Tibial nerve (tissue), 4 donors: ENCODE data around the gene HGFAC. TPM values are rescaled to one million over a fixed set of nuclear protein-coding genes. Genes with fewer than 3 reads are reported as not detected.
"Not testable (repeated sequence)": the region's sequence is repeated elsewhere in the genome, so short reads cannot be mapped to it uniquely, and the experiment has no call there.

ENCODE experiments used
- DNase-seq, 2 donors: peaks; one replicate each; pipeline ENCODE4 v3.0.0-alpha.2; 2019; ENCODE audit warnings: low spot score in 2 of 2
- H3K27ac ChIP-seq, 4 donors: fragments of 200-600 bp; sonication (generic) in 3 of 4; one replicate each; pipeline ENCODE4 v1.5.1; 2017 to 2019; ENCODE audit warnings: mild to moderate bottlenecking in 1 of 4
- H3K27me3 ChIP-seq, 2 donors: fragments of 200-600 bp; sonication (generic) in 1 of 2; one replicate each; pipeline versions ENCODE4 v1.5.1 to v1.6.0; 2017 to 2019
- H3K36me3 ChIP-seq, 3 donors: fragments of 200-600 bp; sonication (generic); one replicate each; pipeline ENCODE4 v1.5.1; 2018 to 2019
- H3K4me1 ChIP-seq, 4 donors: fragments of 200-600 bp; sonication (generic) in 3 of 4; one replicate each; pipeline ENCODE4 v1.5.1; 2017 to 2019
- H3K4me3 ChIP-seq, 4 donors: fragments of 200-600 bp; sonication (generic) in 3 of 4; one replicate each; pipeline ENCODE4 v1.5.1; 2017 to 2019; ENCODE audit warnings: mild to moderate bottlenecking in 1 of 4, moderate library complexity in 1 of 4
- H3K9me3 ChIP-seq, 4 donors: fragments of 200-600 bp; sonication (generic) in 3 of 4; one replicate each; pipeline ENCODE4 v1.5.1; 2017 to 2019
- EP300 ChIP-seq, 2 donors: sonication (generic); formaldehyde crosslinking; IDR thresholded peaks; one replicate each; pipeline ENCODE4 v1.6.1; 2017; ENCODE audit warnings: antibody characterized with exemption in 2 of 2, mild to moderate bottlenecking in 1 of 2
- POLR2A ChIP-seq, 2 donors: fragments of 450-650 bp; IDR thresholded peaks; one replicate each; pipeline ENCODE4 v1.6.1; 2017; ENCODE audit warnings: antibody characterized with exemption in 2 of 2, mild to moderate bottlenecking in 2 of 2, moderate library complexity in 2 of 2
- WGBS, 2 donors: methylation state at CpG; one replicate each; pipeline ENCODE4 v1.1.5; 2018; 5-methylcytosine and 5-hydroxymethylcytosine counted together
- total RNA-seq, 4 donors: library from RNA; depleted of rRNA; stranded (reverse); fragments of >200 nt; gene quantifications; one replicate each; pipeline ENCODE4 v1.1.0, GENCODE V29; 2016
- TF ChIP-seq, protein P1 (sequence below), 5 experiments: fragments of 200-600 bp in 3 of 5; fragments of 450-650 bp in 2 of 5; sonication (generic) in 3 of 5; IDR thresholded peaks; one replicate each; pipeline ENCODE4 v1.5.1; 2016 to 2019; ENCODE audit warnings: antibody characterized with exemption in 5 of 5, mild to moderate bottlenecking in 3 of 5, moderate library complexity in 2 of 5

HGFAC gene
- total RNA-seq, 4 donors from 2014 or later, result not detected

DNA sequence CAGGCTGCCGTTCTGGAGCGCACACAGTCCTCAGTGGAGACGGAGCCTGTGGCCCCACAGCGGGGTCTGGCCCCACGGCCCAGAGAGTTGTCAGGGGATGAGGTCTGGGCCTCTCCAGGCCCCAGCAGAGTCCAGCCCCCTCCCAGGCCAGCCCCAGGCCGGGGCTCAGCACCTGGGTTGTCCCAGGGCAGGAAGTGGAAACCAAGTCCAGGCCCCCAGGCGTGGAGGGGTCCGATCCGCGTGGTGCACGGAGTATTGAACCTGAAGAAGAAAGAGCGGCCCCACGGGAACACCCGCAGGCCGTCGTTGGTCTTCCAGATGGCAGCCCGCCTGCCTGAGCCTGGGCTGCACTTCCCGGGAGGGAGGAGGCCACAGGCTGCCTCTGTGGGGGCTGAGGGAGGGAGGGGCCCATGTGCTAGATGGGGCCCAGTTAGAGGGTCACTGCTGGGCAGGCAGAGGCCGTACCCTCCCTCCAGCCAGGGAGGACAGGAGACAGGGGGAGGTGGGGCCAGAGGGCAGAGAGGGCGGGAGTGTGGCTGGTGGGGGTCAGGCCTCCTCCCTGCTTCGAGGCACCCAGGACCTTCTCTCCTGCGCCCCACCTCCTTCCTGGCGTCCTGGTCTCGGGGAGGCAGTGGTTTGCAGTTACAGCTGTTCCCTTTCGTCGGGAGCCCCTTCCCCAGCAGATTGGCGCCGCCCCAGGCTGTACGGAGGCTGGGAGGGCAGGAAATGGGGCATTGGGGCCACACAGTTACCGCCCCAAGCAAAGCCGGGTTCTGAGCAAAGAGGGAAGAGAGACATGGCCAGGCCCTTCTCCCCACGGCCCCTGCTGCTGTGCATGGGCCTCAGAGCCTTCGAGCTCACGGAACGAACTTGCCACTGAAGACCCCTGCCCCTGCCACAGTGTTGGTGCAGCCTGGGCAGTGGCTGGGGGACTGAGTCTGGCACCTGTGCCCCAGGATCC, 8.1 kb downstream of the HGFAC start:
- no peaks in the 10 kb centered on the region for H3K27me3 ChIP-seq
- H3K27ac ChIP-seq, result no peak overlapping the region
- peaks cover 0 to 4% (median 0%) of the 10 kb centered on the region in 4 donors for H3K4me1 ChIP-seq
- WGBS, 2 donors, result 61 to 67% methylated on average over 16 of the region's 35 CpGs
- H3K4me3 ChIP-seq, result no peak overlapping the region
- peaks cover 0 to 5% (median 0%) of the 10 kb centered on the region in 4 donors for H3K9me3 ChIP-seq
- DNase-seq, result no peak
- H3K36me3 ChIP-seq, result no peaks in the 10 kb centered on the region
- TF ChIP-seq EP300 (IDR thresholded peaks at IDR 0.05), result no peak
- TF ChIP-seq, protein P1, sequence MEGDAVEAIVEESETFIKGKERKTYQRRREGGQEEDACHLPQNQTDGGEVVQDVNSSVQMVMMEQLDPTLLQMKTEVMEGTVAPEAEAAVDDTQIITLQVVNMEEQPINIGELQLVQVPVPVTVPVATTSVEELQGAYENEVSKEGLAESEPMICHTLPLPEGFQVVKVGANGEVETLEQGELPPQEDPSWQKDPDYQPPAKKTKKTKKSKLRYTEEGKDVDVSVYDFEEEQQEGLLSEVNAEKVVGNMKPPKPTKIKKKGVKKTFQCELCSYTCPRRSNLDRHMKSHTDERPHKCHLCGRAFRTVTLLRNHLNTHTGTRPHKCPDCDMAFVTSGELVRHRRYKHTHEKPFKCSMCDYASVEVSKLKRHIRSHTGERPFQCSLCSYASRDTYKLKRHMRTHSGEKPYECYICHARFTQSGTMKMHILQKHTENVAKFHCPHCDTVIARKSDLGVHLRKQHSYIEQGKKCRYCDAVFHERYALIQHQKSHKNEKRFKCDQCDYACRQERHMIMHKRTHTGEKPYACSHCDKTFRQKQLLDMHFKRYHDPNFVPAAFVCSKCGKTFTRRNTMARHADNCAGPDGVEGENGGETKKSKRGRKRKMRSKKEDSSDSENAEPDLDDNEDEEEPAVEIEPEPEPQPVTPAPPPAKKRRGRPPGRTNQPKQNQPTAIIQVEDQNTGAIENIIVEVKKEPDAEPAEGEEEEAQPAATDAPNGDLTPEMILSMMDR (IDR thresholded peaks at IDR 0.05), result no peak
- TF ChIP-seq POLR2A (IDR thresholded peaks at IDR 0.05), result no peak

DNA sequence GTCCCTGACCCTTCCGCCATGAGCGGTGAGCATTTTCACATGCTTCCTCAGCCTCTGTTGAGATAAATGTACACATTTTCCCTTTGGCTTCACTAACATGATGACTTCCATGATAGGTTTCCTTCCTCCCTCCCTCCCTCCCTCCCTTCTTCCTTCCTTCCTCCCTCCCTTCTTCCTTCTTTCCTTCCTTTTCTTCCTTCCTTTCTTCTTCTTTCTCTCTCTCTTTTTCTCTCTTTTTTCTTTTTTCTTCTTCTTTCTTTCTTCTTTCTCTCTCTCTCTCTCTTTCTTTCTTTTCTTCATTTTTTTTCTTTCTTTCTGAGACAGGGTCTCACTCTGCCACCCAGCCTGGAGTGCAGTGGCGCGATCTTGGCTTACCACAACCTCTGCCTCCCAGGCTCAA, 8.9 kb downstream of the HGFAC start:
- peaks cover 0 to 4% (median 0%) of the 10 kb centered on the region in 4 donors for H3K4me1 ChIP-seq
- peaks cover 0 to 13% (median 4%) of the 10 kb centered on the region in 4 donors for H3K9me3 ChIP-seq
- TF ChIP-seq POLR2A (IDR thresholded peaks at IDR 0.05) (no peak), EP300 (IDR thresholded peaks at IDR 0.05) (no peak)
- TF ChIP-seq, protein P1 (IDR thresholded peaks at IDR 0.05), result no peak
- no peak overlapping the region for H3K4me3 ChIP-seq
- H3K27me3 ChIP-seq, result no peaks in the 10 kb centered on the region
- no peak for DNase-seq
- H3K36me3 ChIP-seq, result no peaks in the 10 kb centered on the region
- 96% methylated on average over 4 of the region's 4 CpGs for WGBS, 2 donors
- no peak overlapping the region for H3K27ac ChIP-seq

- no peak for TF ChIP-seq POLR2A (IDR thresholded peaks at IDR 0.05)
- TF ChIP-seq, protein P1 (IDR thresholded peaks at IDR 0.05), result no peak
- no peak for TF ChIP-seq EP300 (IDR thresholded peaks at IDR 0.05)
- 42 to 45% methylated on average over 3 of the region's 3 CpGs for WGBS, 2 donors
- H3K36me3 ChIP-seq, result no peaks in the 10 kb centered on the region
Measured at GRCh38 chr4:3451956-3452355, 10.2 kb downstream of the HGFAC start.

GRCh38 chr4:3452376-3452775, 10.6 kb downstream of the HGFAC start:
- H3K27me3 ChIP-seq, result no peaks in the 10 kb centered on the region
- WGBS, 2 donors, result 82 to 84% methylated on average over 7 of the region's 7 CpGs
- H3K4me1 ChIP-seq, result peaks cover 0 to 4% (median 0%) of the 10 kb centered on the region in 4 donors
- no peak overlapping the region for H3K4me3 ChIP-seq
- H3K27ac ChIP-seq, result no peak overlapping the region
- H3K9me3 ChIP-seq, result peaks cover 0 to 25% (median 6%) of the 10 kb centered on the region in 4 donors
- H3K36me3 ChIP-seq, result no peaks in the 10 kb centered on the region
- TF ChIP-seq EP300 (IDR thresholded peaks at IDR 0.05) (no peak), POLR2A (IDR thresholded peaks at IDR 0.05) (no peak)
- TF ChIP-seq, protein P1 (IDR thresholded peaks at IDR 0.05), result no peak
- no peak for DNase-seq

More at GRCh38 chr4:3451956-3452355, 10.2 kb downstream of the HGFAC start:
- no peak overlapping the region for H3K27ac ChIP-seq
- no peak overlapping the region for H3K4me3 ChIP-seq
- DNase-seq, result no peak
- peaks cover 0 to 4% (median 0%) of the 10 kb centered on the region in 4 donors for H3K4me1 ChIP-seq
- peaks cover 0 to 25% (median 6%) of the 10 kb centered on the region in 4 donors for H3K9me3 ChIP-seq
- no peaks in the 10 kb centered on the region for H3K27me3 ChIP-seq

DNA sequence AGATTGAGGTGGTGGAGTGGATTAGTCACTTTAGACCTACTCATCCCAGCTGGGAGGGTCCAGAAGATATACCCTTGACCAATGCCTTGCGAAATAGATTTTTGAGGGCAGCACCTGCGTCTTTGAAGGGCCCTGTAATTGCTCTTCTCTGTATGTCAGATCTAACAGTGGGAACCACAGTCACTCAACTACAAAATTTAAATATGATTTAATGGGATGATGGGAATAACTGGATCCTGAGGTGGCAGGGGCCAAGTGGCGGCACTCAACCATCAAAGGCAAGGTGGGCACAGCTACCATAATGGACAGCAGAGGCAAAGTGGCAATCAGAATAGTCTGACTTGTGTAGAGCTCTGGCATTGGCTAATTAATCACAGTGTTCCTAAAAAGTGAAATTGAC, 13.8 kb downstream of the HGFAC start:
- not testable (repeated sequence) for H3K27ac ChIP-seq, H3K27me3 ChIP-seq, DNase-seq, H3K36me3 ChIP-seq, H3K4me3 ChIP-seq, H3K4me1 ChIP-seq
- peaks cover 0 to 25% (median 6%) of the 10 kb centered on the region in 4 donors for H3K9me3 ChIP-seq
- WGBS, 2 donors, result 90 to 96% methylated on average over 3 of the region's 3 CpGs
